ENCODE results near the gene SELENON.

- TF ChIP-seq CTCF (IDR thresholded peaks at IDR 0.05; ENCODE audit: insufficient read depth, low read length) (no peak), POLR2AphosphoS5 (IDR thresholded peaks at IDR 0.05; ENCODE audit: low read depth) (no peak), REST (IDR thresholded peaks at IDR 0.05; ENCODE audit: insufficient replicate concordance, low read depth) (no peak), GABPA (IDR thresholded peaks at IDR 0.05; ENCODE audit: low read depth) (no peak), SPI1 (IDR thresholded peaks at IDR 0.05; ENCODE audit: borderline replicate concordance, low read depth) (no peak)
Measured at GRCh38 chr1:25757846-25758185, 42.2 kb upstream of the SELENON start.
